CD4-positive, alpha-beta T cell treated with Interferon alpha-2 for 1 hour (primary cell): ENCODE data around the gene SPG7.

Experiments used
- DNase-seq, 2 donors: peaks; one replicate each; pipeline ENCODE4 v3.0.0-alpha.2; 2020 to 2022

SPG7 gene

GRCh38 chr16:89485701-89486246, 22.4 kb upstream of the SPG7 start:
- DNase-seq = no peak

GRCh38 chr16:89489040-89489897, 18.9 kb upstream of the SPG7 start:
- DNase-seq = peak; percentile 91

- DNase-seq = no peak
Observed at GRCh38 chr16:89489898-89490438, 18.2 kb upstream of the SPG7 start.

GRCh38 chr16:89490439-89491237, 17.6 kb upstream of the SPG7 start, which contains the start of gene ANKRD11:
ANKRD11 (minus strand) TSS chr16:89490561; CDS start chr16:89317019, 173,542 bp downstream.
- DNase-seq = peak; percentile 99 to 100

GRCh38 chr16:89491238-89491869, 16.8 kb upstream of the SPG7 start:
- DNase-seq = peak in 1 of 2 donors; percentile 31

- DNase-seq = no peak
Observed at GRCh38 chr16:89491974-89492687, 16.1 kb upstream of the SPG7 start.

GRCh38 chr16:89493776-89494175, 14.4 kb upstream of the SPG7 start:
- no peak for DNase-seq

GRCh38 chr16:89495121-89495520, 13.1 kb upstream of the SPG7 start:
- DNase-seq = no peak

- DNase-seq = no peak
Observed at GRCh38 chr16:89498839-89499238, 9.4 kb upstream of the SPG7 start.

- DNase-seq = no peak
Observed at GRCh38 chr16:89499767-89500166, 8.4 kb upstream of the SPG7 start.

GRCh38 chr16:89502081-89502843, 5.9 kb upstream of the SPG7 start:
- no peak for DNase-seq

GRCh38 chr16:89504091-89504490, 4.1 kb upstream of the SPG7 start:
- no peak for DNase-seq

- peak; percentile 90 to 91 for DNase-seq
Observed at GRCh38 chr16:89505204-89506112, 2.7 kb upstream of the SPG7 start.

GRCh38 chr16:89506113-89506504, 2.1 kb upstream of the SPG7 start:
- no peak for DNase-seq

- peak in 1 of 2 donors; percentile 49 for DNase-seq
Observed at GRCh38 chr16:89506791-89507191, 1.4 kb upstream of the SPG7 start.

- DNase-seq = peak in 1 of 2 donors; percentile 24
Observed at GRCh38 chr16:89507214-89507833, 879 bp upstream of the SPG7 start.

GRCh38 chr16:89510526-89510925, 2.3 kb downstream of the SPG7 start:
- no peak for DNase-seq

GRCh38 chr16:89511374-89511773, 3.2 kb downstream of the SPG7 start:
- no peak for DNase-seq

- DNase-seq = no peak
Observed at GRCh38 chr16:89512453-89512852, 4.2 kb downstream of the SPG7 start.

- no peak for DNase-seq
Observed at GRCh38 chr16:89517128-89517527, 8.9 kb downstream of the SPG7 start.
